ENCODE measurements around the gene IFT172.

GRCh38 chr2:27518113-27518781 lies 28.7 kb upstream of the IFT172 start:
- no peak for TF ChIP-seq POLR2A (IDR thresholded peaks at IDR 0.05)
- TF ChIP-seq CTCF (IDR thresholded peaks at IDR 0.05) = no peak
- no peak for TF ChIP-seq EP300 (IDR thresholded peaks at IDR 0.05)

All from ovary (tissue), 3 donors.